ENCODE measurements around the gene TRIM32. TPM values are rescaled to one million over a fixed set of nuclear protein-coding genes. Genes with fewer than 3 reads are reported as not detected.

TRIM32 gene
- polyA plus RNA-seq, 1 donor (not counting 4 experiments of a cell fraction or from before 2014, with no cell fraction given) = 21.3 TPM

- Histone ChIP-seq H3K4me1 (ENCODE audit: control insufficient read depth, extremely low read depth, insufficient read depth, low read length) (no peaks in the 10 kb centered on the region), H3K27ac (ENCODE audit: control insufficient read depth, insufficient read depth, low read length) (no peak overlapping the region), H3K9me3 (ENCODE audit: control insufficient read depth, low read depth, low read length) (no peaks in the 10 kb centered on the region), H3K4me3 (ENCODE audit: control insufficient read depth in 2 of 3, extremely low read depth in 1 of 3, insufficient read depth in 2 of 3, low read depth in 1 of 3, low read length in 3 of 3) (no peak overlapping the region), H3K9me1 (ENCODE audit: control insufficient read depth, extremely low read depth, insufficient read depth, low read length) (no peaks in the 10 kb centered on the region), H2AFZ (ENCODE audit: control insufficient read depth, low read length) (no peak overlapping the region), H3K9ac (ENCODE audit: control insufficient read depth, extremely low read depth, insufficient read depth, low read length) (no peak overlapping the region), H3K36me3 (ENCODE audit: control insufficient read depth in 2 of 2, extremely low read depth in 1 of 2, insufficient read depth in 2 of 2, low read length in 2 of 2) (no peaks in the 10 kb centered on the region), H3K4me2 (ENCODE audit: control insufficient read depth, extremely low read depth, insufficient read depth, low read depth, low read length) (no peak overlapping the region), H3K27me3 (ENCODE audit: control insufficient read depth, extremely low read depth, insufficient read depth, low read length) (no peaks in the 10 kb centered on the region), H4K20me1 (ENCODE audit: control insufficient read depth, extremely low read depth, insufficient read depth, low read length) (no peaks in the 10 kb centered on the region), H3K79me2 (ENCODE audit: control insufficient read depth, insufficient read depth, low read length) (no peaks in the 10 kb centered on the region)
- DNase-seq (ENCODE audit: low read depth, low spot score) (no peak), FAIRE-seq (no peak)
- TF ChIP-seq EZH2 (IDR thresholded peaks at IDR 0.05; ENCODE audit: low read length) (no peak), CTCF (optimal IDR thresholded peaks at IDR 0.05 in 1 of 3, IDR thresholded peaks at IDR 0.05 in 1 of 3, conservative IDR thresholded peaks at IDR 0.05 in 1 of 3; ENCODE audit: extremely low read depth in 1 of 3, insufficient read depth in 2 of 3, low read length in 3 of 3) (no peak)
- dilution Hi-C loops (cut with MboI; ENCODE audit: extremely low pct_ligation_motif_present, low sequenced_read_pairs) = no loop called here
Observed at GRCh38 chr9:116749772-116750171, 62.7 kb downstream of the TRIM32 start.

DNA sequence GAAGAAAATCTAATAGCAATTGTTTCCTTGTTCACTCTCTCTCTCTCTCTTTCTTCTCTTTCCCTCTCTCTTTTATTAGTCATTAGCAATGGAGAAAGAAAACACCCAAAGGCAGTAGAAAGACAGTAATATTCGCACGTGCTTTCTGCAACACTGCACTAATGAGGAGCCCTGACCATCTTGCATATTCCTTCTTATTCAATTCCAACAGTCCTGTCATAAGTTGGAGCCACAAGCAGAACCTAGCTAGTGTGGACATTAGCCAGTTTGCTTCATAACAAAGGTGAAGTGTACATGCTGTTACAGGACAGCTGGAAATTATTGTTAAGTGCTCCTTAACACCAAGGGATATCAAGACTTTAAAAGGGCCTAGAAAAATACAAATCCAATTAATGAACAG is 63.4 kb downstream of the TRIM32 start:
- Histone ChIP-seq H3K9me1 (ENCODE audit: control insufficient read depth, extremely low read depth, insufficient read depth, low read length) (no peaks in the 10 kb centered on the region), H3K79me2 (ENCODE audit: control insufficient read depth, insufficient read depth, low read length) (no peaks in the 10 kb centered on the region), H3K9ac (ENCODE audit: control insufficient read depth, extremely low read depth, insufficient read depth, low read length) (no peak overlapping the region), H3K4me3 (ENCODE audit: control insufficient read depth in 2 of 3, extremely low read depth in 1 of 3, insufficient read depth in 2 of 3, low read depth in 1 of 3, low read length in 3 of 3) (no peak overlapping the region), H3K36me3 (ENCODE audit: control insufficient read depth in 2 of 2, extremely low read depth in 1 of 2, insufficient read depth in 2 of 2, low read length in 2 of 2) (no peaks in the 10 kb centered on the region), H2AFZ (ENCODE audit: control insufficient read depth, low read length) (no peak overlapping the region), H3K9me3 (ENCODE audit: control insufficient read depth, low read depth, low read length) (no peaks in the 10 kb centered on the region), H3K27me3 (ENCODE audit: control insufficient read depth, extremely low read depth, insufficient read depth, low read length) (no peaks in the 10 kb centered on the region), H3K4me1 (ENCODE audit: control insufficient read depth, extremely low read depth, insufficient read depth, low read length) (no peaks in the 10 kb centered on the region), H3K4me2 (ENCODE audit: control insufficient read depth, extremely low read depth, insufficient read depth, low read depth, low read length) (no peak overlapping the region), H3K27ac (ENCODE audit: control insufficient read depth, insufficient read depth, low read length) (no peak overlapping the region), H4K20me1 (ENCODE audit: control insufficient read depth, extremely low read depth, insufficient read depth, low read length) (no peaks in the 10 kb centered on the region)
- no peak for DNase-seq (ENCODE audit: low read depth, low spot score)
- dilution Hi-C loops (cut with MboI; ENCODE audit: extremely low pct_ligation_motif_present, low sequenced_read_pairs) = no loop called here
- TF ChIP-seq EZH2 (IDR thresholded peaks at IDR 0.05; ENCODE audit: low read length) (no peak), CTCF (optimal IDR thresholded peaks at IDR 0.05 in 1 of 3, IDR thresholded peaks at IDR 0.05 in 1 of 3, conservative IDR thresholded peaks at IDR 0.05 in 1 of 3; ENCODE audit: extremely low read depth in 1 of 3, insufficient read depth in 2 of 3, low read length in 3 of 3) (no peak)
- FAIRE-seq = no peak

All from keratinocyte (primary cell).